Ishikawa (cell line): ENCODE results near the gene NHLRC2.

Source experiments
- CEBPB ChIP-seq: IDR thresholded peaks from 2 replicates; pipeline ENCODE4 v1.6.1; 2012
- CREB1 ChIP-seq: IDR thresholded peaks from 2 replicates; pipeline ENCODE4 v1.6.1; 2012; ENCODE audit warnings: low read depth
- EP300 ChIP-seq: IDR thresholded peaks from 2 replicates; pipeline ENCODE4 v1.6.1; 2012; ENCODE audit warnings: borderline replicate concordance
- FOXM1 ChIP-seq: IDR thresholded peaks from 2 replicates; pipeline ENCODE4 v1.6.1; 2012; ENCODE audit warnings: low read depth, borderline replicate concordance
- NFIC ChIP-seq: IDR thresholded peaks from 2 replicates; pipeline ENCODE4 v1.6.1; 2012
- RAD21 ChIP-seq: IDR thresholded peaks from 2 replicates; pipeline ENCODE4 v1.6.1; 2012; ENCODE audit warnings: low read depth
- TAF1 ChIP-seq: IDR thresholded peaks from 2 replicates; pipeline ENCODE4 v1.6.1; 2012; ENCODE audit warnings: low read depth, mild to moderate bottlenecking
- TCF12 ChIP-seq: IDR thresholded peaks from 2 replicates; pipeline ENCODE4 v1.6.1; 2012; ENCODE audit warnings: low read depth
- YY1 ChIP-seq: IDR thresholded peaks from 2 replicates; pipeline ENCODE4 v1.6.1; 2012; ENCODE audit warnings: low read depth
- TF ChIP-seq, protein P1 (sequence below): IDR thresholded peaks from 2 replicates; pipeline ENCODE4 v1.6.1; 2012
- TF ChIP-seq, protein P2 (sequence below): IDR thresholded peaks from 2 replicates; pipeline ENCODE4 v1.6.1; 2012
- TF ChIP-seq, protein P3 (sequence below): IDR thresholded peaks from 2 replicates; pipeline ENCODE4 v1.6.1; 2012; ENCODE audit warnings: low read depth, mild to moderate bottlenecking

DNA sequence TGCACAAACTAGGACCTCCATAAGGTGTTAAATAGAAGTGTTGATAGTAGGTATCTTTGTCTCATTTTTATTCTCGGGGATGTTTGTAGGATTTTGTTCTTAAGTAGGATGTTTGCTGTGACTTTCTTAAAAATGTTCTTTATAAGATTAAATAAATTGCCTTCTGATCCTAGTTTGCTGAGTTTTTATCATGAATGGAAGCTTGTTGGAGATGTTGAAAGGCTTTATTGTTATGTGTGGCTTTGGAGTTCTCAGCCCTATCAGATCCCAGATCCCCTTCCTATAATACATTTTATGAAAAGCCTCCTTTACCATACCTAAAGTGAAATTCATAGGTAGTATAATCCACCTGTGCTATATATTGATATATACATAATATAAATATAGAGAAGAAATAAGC, 40.1 kb downstream of the NHLRC2 start:
- no peak for TF ChIP-seq FOXM1
- TF ChIP-seq RAD21: no peak
- no peak for TF ChIP-seq CREB1
- TF ChIP-seq EP300: no peak
- TF ChIP-seq, protein P1, sequence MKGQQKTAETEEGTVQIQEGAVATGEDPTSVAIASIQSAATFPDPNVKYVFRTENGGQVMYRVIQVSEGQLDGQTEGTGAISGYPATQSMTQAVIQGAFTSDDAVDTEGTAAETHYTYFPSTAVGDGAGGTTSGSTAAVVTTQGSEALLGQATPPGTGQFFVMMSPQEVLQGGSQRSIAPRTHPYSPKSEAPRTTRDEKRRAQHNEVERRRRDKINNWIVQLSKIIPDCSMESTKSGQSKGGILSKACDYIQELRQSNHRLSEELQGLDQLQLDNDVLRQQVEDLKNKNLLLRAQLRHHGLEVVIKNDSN: no peak
- TF ChIP-seq TAF1: no peak
- TF ChIP-seq, protein P2, sequence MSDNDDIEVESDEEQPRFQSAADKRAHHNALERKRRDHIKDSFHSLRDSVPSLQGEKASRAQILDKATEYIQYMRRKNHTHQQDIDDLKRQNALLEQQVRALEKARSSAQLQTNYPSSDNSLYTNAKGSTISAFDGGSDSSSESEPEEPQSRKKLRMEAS: no peak
- no peak for TF ChIP-seq NFIC
- TF ChIP-seq CEBPB: no peak
- TF ChIP-seq, protein P3, sequence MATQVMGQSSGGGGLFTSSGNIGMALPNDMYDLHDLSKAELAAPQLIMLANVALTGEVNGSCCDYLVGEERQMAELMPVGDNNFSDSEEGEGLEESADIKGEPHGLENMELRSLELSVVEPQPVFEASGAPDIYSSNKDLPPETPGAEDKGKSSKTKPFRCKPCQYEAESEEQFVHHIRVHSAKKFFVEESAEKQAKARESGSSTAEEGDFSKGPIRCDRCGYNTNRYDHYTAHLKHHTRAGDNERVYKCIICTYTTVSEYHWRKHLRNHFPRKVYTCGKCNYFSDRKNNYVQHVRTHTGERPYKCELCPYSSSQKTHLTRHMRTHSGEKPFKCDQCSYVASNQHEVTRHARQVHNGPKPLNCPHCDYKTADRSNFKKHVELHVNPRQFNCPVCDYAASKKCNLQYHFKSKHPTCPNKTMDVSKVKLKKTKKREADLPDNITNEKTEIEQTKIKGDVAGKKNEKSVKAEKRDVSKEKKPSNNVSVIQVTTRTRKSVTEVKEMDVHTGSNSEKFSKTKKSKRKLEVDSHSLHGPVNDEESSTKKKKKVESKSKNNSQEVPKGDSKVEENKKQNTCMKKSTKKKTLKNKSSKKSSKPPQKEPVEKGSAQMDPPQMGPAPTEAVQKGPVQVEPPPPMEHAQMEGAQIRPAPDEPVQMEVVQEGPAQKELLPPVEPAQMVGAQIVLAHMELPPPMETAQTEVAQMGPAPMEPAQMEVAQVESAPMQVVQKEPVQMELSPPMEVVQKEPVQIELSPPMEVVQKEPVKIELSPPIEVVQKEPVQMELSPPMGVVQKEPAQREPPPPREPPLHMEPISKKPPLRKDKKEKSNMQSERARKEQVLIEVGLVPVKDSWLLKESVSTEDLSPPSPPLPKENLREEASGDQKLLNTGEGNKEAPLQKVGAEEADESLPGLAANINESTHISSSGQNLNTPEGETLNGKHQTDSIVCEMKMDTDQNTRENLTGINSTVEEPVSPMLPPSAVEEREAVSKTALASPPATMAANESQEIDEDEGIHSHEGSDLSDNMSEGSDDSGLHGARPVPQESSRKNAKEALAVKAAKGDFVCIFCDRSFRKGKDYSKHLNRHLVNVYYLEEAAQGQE: no peak
- no peak for TF ChIP-seq YY1
- no peak for TF ChIP-seq TCF12
